GM19328 (cell line): ENCODE data around the gene LAMA2.

Source experiments
- ATAC-seq: cut with Tn5 transposase; IDR thresholded peaks from one replicate; pipeline ENCODE4 v1.9.1; 2021; ENCODE audit warnings: mild to moderate bottlenecking, moderate library complexity; ENCODE audit not compliant: unreplicated experiment

LAMA2 gene

GRCh38 chr6:129203190-129203900, 320.4 kb downstream of the LAMA2 start:
- ATAC-seq = no peak

GRCh38 chr6:129206821-129207220, 323.9 kb downstream of the LAMA2 start:
- ATAC-seq = no peak

GRCh38 chr6:129207832-129208231, 324.9 kb downstream of the LAMA2 start:
- ATAC-seq = no peak

DNA sequence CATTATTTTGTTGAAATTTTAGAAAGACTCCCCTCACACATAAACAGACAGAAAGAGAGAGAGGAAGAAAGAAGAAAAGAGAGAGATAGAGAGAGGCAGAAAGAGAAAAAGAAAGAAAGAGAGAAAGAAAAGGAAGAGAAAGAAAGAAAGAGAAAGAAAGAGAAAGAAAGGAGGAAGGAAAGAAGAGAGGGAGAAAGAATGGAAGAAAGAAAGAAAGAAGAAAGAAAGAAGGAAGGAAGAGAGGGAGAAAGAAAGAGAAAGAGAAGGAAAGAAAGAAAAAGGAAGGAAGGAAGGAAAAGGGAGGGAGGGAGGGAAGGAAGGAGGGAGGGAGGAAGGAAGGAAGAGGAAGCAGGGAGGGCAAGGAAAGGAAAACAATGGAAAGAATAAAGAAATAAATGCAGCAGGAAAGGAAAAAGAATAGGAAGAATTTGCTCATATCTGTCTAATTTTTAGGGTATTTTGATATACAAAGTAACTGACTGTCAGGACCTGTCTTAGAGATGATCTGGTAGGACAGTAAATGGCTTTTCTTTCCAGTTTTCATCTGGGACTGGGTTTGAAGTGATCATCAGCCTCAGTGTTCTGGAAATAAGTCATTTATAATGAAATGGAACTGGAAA, 325.6 kb downstream of the LAMA2 start:
- no peak for ATAC-seq

DNA sequence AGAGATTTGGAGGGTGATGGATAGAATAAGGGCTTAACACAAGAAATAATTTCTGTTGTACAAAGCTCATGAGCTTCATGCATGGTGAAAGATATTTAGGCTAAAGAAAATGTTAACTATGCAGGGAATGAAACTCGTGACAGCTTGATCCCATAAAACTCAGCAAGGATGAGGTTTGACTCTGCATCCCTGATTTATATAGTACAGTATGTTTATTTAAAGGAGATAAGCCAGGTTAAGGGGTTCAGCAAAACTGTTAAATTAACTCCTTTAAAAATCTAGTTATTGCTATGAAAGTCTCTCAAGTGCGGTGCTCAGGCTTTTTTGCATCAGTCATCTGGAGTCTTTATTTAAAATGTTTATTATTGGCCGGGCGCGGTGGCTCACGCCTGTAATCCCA, 326.4 kb downstream of the LAMA2 start:
- ATAC-seq = no peak

- ATAC-seq = no peak
These were observed 327.7 kb downstream of the LAMA2 start for GRCh38 chr6:129210684-129211083.

DNA sequence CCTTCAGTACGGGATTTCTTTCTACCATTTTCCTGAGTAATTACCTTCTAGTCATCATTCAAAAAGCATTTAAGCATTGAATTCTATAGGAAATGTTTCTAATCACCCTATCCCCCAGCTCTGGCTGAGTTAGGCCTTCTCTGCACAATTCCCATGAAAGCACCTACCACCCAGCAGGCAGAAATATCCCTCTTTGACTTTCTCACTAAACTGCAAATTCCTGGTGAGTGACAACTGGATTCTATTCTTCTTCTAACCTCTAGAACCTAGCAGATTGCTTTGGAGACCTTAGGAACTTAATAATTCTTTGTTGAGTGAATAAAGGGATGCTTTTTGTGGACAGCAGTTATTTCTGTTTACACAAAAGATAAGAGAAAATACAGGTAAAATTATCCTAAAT, 328.7 kb downstream of the LAMA2 start:
- ATAC-seq = no peak

DNA sequence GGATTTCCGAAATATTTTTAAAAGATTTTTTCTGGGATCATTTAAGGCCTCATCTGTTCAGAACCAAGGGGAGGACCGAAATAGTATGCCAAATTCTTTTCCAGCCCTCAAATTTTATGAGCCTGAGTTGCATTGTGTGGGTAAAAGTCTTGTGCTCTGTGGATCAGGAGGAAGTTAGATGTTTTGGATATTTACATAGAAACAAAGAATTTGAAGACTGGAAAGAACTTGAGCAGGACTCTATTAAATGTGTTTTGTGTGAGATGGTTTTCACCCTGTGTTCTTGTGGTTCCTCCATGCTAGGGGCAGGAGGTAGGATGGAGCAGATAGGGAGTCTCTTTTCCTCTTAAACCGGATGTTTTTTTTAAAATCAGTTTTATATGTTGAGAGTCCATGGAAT, 329.1 kb downstream of the LAMA2 start:
- ATAC-seq = no peak

GRCh38 chr6:129215246-129215645, 332.3 kb downstream of the LAMA2 start:
- ATAC-seq = no peak

GRCh38 chr6:129215916-129216520, 333.1 kb downstream of the LAMA2 start:
- no peak for ATAC-seq

DNA sequence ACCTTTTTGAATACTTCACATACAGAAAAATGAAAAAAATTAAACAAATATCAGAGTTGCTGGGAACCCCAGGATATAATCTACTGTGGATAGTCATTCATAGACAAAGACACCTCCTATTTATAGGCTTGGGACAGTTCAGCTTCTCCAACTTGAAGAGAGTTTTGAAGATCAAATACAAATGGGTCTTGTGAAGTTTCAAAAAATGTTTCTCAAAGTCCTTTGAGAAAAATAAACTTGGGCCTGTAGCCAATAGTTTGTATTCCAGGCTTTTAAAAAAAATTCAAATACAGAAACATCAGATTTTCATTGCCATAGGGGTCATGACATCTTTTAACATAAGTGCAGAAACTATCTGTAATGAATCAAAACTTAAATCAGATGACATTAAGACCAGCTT, 334.8 kb downstream of the LAMA2 start:
- ATAC-seq = no peak

- ATAC-seq = peak; percentile 61
These were observed 350.7 kb downstream of the LAMA2 start for GRCh38 chr6:129233458-129234134.

DNA sequence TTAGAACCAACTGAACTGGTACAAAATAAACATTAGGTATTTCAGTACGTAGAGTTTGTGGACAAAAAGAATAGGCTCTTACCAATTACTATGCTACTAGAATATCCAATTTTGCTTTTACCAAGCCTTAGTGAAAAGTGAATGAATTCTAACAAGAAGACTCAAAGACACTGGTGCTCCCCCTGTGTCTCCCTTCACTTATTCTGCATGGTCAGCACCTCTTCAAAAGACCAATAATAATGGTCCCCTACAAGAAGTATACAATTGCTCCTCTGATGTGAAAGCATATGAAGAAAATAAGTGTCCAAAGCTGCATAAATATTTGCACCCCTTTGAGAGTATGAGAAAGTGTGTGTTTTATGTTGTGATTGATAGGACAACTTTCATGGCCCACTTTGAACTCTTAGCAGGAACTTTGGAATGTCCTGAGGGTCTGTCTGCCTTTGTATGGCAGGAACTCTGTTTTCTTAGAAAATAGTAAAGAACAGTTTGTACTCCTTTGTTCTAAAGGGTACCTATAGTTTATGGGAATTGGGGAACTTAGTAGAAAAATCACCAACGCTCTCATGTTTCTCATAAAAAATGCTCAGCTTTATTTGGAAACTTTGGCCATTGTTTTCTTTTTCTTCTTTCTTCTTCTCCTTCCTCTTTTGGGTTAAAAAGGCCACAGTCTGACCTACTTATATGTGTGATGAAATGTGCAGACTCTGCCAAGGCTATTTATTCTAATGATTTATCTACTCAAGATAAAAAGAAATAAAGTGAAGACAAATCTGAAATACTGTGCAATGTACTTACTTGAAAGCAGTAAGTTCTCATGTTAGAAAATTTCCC, 352.4 kb downstream of the LAMA2 start:
- ATAC-seq = no peak

GRCh38 chr6:129236001-129236517, 353.1 kb downstream of the LAMA2 start:
- no peak for ATAC-seq

DNA sequence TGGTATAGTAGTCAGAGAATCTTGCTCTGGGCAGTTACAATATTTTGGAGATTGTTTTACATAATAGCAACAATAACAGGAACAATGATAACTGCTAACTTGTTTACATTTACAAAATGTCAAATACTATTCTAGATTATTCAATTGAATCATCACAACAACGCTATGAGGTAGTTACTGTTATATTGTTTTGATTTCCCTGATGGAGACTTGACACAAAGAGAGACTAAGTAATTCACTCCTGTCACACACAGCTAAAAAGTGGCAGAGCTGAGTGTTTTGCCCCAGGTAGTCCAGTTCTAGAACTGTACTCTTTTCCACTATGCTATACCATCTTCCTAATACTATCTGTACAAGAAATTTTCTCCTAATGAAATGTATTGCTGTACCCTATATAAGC, 356.1 kb downstream of the LAMA2 start:
- no peak for ATAC-seq

DNA sequence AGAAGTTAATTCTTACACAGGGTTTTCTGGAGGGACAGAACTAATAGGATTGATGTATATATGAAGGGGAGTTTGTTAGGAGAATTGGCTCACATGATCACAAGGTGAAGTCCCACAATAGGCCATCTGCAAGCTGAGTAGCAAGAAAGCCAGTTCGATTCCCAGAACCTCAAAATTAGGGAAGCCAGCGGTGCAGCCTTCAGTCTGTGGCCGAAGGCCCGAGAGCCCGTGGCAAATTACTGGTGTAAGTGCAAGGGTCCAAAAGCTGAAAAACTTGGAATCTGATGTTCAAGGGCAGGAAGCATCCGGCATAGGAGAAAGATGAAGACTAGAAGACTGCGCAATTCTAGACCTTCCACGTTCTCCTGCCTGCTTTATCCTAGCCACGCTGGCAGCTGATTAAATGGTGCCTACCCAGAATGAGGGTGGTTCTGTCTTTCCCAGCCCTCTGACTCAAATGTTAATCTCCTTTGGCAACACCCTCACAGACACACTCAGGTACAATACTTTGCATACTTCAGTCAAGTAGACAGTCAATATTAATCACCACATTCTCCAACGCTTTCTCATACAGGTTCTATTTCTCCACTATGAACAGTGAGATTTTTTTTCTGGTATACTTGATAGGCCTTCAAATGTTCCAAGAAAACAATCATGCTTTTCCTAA, 357.0 kb downstream of the LAMA2 start:
- ATAC-seq = no peak

DNA sequence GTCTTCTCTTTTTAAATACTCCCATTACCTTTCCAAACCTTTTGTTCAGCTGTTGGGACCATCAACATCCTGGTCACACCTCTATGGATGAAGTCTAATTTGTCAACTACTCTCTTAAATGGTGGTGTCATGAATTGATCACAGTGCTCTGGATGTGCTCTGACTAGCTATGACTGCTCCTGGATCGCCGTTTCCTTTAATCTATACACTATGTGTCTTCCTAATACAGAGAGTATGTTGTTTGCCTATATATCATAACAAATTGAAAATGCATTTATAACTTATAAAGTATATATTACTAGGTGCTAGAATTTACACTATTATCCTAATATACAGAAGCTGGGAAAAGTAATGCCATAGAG, 357.5 kb downstream of the LAMA2 start:
- ATAC-seq = no peak

GRCh38 chr6:129242546-129242945, 359.6 kb downstream of the LAMA2 start:
- ATAC-seq = no peak

- no peak for ATAC-seq
These were observed 360.4 kb downstream of the LAMA2 start for GRCh38 chr6:129243377-129243776.

DNA sequence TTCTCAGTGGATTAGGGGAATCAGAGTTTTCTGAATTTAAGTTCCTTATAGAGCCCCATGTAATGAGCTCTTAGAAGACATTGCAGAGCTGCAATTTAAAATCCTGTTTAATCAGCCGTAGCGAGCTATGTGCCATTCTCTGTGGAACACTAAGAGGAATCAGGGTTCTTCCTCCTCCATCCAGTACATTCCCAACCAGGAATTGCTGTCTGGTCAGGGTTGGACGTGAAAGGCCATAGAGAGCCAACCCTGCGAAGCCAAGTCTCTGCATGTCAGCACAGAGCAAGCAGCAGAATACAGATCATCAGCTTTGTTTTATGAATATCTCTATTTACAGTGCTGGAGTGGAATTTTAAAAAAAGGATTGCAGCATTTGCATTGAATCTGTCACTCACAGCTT, 366.0 kb downstream of the LAMA2 start:
- no peak for ATAC-seq
